IPS DF 4.7 (cell line): Measurements from ENCODE around the gene HNRNPH2.

Source experiments
- DNase-seq: peaks from one replicate; pipeline ENCODE4 v3.0.0-alpha.2; 2013; ENCODE audit warnings: low spot score; ENCODE audit errors: extremely low read depth

HNRNPH2 gene

DNA sequence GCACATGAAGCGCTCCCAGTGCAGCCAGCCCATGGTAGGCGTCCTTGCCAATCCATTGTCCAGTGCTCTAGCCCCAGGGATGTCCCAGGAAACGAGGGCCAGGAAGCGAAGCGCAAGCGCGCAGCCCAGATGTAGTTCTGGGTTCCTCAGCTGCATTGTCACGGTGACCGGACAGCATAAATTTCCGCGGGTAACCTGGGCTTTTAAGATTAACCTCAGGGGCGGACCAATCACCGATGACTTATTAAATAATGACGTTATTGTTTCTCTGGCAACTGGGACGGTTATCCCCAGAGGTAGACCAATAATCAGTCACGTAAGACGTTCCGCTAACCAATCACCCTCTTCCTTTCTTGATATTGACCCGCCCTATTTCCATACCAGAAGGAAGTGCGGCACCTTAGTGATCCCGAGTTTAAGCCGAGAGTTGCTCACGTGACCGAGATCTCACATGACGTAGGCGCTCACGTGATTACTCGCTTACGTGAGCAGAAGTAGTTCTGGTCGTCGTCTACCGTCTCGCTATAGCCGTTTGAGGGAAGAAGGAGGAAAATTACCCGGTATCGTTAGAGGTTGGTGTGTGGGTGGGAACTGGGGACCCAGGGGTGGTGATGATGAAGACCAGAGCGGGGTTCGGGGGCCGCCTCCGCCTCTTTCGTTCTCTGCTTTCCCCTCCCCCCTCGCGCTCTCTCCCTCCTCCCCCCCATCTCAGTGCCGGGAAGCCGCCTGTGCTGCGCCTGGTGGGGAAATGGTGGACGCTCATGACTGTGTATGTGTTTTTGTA lies at the start of gene HNRNPH2, which contains the start of gene GLA:
Gene HNRNPH2, plus strand, starts transcription at position 475 of the 784 bp plus-strand sequence. CDS start 3,767 bp downstream, outside the sequence.
Gene GLA, minus strand, starts transcription at position 178 of the 784 bp plus-strand sequence. Its CDS starts 22 bp downstream, at position 156.
- peak; percentile 90 for DNase-seq

- no peak for DNase-seq
Observed at GRCh38 chrX:101359966-101360365, 48.1 kb upstream of the HNRNPH2 start.

DNA sequence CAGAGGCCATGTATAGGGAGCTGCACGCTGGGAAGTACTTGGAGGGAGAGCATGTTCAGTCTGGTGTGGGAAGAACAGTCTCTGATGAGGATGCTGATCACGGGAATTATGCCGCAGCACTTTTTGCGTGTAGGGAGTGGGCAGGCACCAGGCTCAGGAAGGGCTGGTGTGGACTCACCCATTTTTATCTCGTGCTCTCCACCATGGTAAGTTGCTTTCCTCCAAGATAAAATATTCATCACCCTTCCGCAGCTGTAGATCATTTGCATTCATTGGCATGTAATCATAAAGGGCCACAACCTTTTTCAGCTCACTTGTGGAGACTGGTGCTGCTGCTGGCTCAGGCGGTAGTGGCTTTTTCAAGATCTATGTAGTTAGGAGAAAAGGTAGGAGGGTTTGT lies 47.6 kb upstream of the HNRNPH2 start:
- DNase-seq: no peak

- DNase-seq: no peak
Observed at GRCh38 chrX:101362116-101362515, 45.9 kb upstream of the HNRNPH2 start.

DNA sequence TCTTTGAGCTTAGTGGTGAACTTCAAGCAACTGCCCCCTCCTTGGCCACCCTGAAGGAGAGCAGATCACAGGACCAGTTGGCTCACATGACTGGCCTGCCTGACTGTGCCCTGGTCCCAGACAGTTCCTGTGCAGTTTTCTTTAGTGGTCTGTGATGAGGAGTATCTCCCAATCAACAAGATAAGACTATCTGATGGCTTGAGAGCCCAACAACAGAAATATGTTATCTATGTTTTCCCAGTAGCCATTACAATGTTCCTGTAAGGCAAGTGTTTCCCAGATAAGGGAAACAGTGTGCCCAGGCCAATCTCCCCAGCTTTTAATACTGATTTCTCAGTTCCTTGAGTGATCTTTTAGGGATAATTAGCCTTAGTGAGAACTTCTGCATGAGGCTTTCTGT lies 45.3 kb upstream of the HNRNPH2 start:
- DNase-seq: no peak

GRCh38 chrX:101365301-101365795 lies 42.7 kb upstream of the HNRNPH2 start:
- DNase-seq: no peak

GRCh38 chrX:101368800-101369199 lies 39.2 kb upstream of the HNRNPH2 start:
- no peak for DNase-seq

DNA sequence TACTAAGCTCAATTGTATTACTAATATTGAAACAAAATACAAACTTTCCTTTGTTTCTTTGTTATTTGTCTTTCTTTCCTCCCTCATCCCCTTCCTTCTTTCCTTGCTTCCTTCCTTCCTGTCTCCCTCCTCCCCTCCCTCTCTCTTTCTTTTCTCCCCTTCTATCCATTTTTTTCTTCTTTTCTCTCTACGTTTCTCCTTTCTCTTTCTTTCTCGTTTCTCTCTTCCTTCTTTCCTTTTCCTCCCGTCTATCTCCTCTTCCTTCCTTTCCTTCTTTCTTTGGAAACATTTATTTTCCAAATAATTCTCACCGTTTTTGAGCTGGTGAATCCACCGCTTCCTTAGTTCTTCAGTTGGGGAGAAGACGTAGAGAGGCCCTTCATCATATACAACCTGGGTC lies 38.3 kb upstream of the HNRNPH2 start:
- DNase-seq: no peak

DNA sequence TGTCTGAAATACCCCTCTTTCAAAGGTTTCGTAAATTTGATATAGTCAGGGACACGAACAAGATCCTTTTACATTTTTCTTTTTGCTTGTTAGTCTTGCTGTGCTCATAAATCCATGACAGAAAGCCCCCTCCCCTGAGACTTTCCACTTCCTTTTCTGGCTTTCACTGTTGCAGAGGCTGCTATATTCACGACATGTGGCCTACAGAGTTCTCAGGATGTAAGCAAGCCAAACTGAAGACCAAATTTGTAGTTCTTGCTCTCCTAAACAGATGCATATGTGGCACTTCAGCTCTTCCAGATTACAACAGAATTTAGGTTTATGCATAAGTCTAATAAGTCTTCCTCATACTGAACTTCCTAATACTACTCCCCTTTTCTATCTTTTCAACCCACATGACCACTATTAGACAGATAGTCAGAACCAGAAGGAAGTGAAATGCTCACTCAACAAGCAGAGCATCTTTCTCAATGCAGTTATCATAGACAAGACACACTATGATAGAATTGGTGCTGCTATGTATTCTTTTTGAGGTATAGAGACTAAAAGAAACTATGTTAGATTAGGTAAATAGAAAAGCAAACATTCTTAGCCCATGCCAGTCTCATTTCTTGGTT lies 37.0 kb upstream of the HNRNPH2 start:
- no peak for DNase-seq

DNA sequence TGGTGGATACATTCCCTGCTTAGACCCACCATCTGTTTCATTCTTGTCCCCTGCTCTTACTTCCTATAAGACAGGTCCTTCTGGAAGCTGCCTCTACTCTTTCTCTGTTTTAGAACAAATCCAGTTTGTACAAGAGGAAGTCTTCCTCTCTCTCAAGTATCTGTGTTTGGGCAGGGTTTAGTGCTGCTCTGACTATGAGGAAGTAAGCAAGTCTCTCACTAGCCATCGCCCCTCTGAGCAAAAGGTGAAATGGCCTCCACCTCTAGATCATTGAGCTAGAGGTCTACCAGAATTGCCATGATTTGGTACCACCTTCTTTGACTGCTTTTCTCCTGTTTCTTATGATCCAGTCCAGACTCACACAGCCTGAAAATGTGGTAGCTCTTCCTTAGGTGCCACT lies 30.5 kb upstream of the HNRNPH2 start:
- DNase-seq: no peak

- no peak for DNase-seq
Observed at GRCh38 chrX:101383679-101384205, 24.3 kb upstream of the HNRNPH2 start.

DNA sequence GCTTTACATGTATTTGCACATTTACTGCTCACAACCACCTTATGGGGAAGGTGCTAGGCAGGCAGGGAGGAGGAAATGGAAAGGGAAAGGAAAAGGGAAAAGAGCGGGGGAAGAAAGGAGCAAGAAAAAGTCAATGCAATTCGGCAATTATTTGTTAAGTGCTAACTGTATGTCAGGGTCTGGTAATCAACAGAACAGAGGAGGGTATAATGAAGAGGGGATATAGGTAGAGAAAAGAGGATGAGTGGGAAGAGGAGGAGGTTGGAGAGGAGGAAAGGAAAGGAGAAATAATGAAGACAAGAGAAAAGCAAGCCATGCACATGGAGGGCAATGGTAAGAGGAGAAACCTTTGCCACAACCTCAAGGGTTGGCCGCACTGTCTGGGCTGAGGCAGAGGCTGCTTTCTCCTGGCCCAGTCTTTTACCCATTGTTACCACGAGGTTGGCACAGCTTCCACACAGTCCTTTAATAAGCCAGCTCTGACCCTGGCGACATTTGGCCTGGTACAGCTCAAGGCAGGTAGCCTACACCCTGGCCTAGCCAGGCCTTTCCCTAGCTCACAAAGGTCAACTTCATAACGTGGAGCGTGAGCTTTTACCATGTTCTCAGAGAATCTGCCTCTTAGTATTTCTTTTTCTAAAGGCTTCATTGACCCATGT lies 22.9 kb upstream of the HNRNPH2 start:
- no peak for DNase-seq

- no peak for DNase-seq
Observed at GRCh38 chrX:101385795-101386541, 22.1 kb upstream of the HNRNPH2 start, which contains the start of gene BTK. TSS of gene BTK (minus strand) at chrX:101386191. CDS start at chrX:101375284, 10,907 bp downstream.

GRCh38 chrX:101386542-101386885 lies 21.5 kb upstream of the HNRNPH2 start:
- no peak for DNase-seq

DNA sequence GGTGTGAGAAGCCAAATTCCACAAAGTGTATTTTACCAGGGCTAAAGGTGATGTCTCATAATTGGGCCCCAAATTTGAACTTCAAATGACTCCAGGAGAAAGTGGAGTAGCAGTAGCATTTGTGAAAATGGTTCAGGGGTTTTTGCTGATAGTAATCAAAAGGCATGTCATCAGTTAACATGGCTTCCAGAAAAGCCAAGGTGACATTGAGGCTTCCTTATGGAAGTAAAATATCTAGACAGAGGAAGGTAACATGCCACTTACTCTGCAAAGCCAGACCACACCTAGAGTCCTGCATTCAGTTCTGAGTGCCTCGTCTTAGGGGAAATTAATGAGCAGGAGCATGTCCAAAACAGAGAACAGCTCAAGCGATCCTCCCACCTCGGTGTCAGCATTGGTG lies 19.4 kb upstream of the HNRNPH2 start:
- DNase-seq: no peak

GRCh38 chrX:101390664-101391525 lies 17.1 kb upstream of the HNRNPH2 start, which contains the start of gene RPL36A:
TSS of gene RPL36A (plus strand) at chrX:101391011. CDS start at chrX:101391044, 33 bp downstream.
- peak; percentile 64 for DNase-seq

- DNase-seq: no peak
Observed at GRCh38 chrX:101391831-101392230, 16.2 kb upstream of the HNRNPH2 start.

DNA sequence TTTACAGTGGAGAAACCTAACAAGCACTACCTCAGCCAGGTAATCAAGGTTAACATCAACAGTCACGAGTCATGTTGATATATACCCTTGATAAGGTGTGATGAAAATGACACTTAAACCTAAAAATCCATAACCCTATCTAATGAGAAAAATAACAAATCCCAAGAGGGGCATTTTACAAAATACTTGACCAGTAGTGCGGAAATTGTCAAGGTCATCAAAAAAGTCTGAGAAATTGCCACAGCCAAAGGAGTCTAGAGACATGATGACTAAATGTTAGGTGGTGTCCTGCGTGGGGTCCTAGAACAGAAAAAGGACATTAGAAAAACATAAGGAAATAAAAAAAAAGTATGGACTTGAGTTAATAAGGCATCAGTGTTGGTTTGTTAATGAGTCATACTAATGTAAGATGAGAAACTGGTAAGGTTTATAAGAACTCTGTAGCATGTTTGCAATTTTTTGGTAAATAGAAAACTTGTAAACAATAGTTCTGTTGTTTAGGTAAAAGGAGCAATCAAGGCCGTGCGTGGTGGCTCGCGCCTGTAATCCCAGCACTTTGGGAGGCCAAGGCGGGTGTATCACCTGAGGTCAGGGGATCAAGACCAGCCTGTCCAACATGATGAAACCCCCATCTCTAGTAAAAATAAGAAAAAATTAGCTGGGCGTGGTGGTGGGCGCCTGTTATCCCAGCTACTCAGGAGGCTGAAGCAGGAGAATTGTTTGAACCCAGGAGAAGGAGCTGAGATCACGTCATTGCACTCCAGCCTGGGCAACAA lies 14.3 kb upstream of the HNRNPH2 start:
- no peak for DNase-seq

GRCh38 chrX:101394372-101394771 lies 13.7 kb upstream of the HNRNPH2 start:
- no peak for DNase-seq
